ENCODE results near the gene CNTLN. TPM values are rescaled to one million over a fixed set of nuclear protein-coding genes. Genes with fewer than 3 reads are reported as not detected.

Gene CNTLN
- total and polyA plus RNA-seq, 2 of the 8 experiments (the other 6 are each of a cell fraction or from before 2014, with no cell fraction given), result 4.8 to 10.8 TPM

GRCh38 chr9:17134396-17135294, at the start of gene CNTLN (continued):
- TF ChIP-seq USF2 (IDR thresholded peaks at IDR 0.05; ENCODE audit: low read length), result no peak
- TF ChIP-seq RXRA (IDR thresholded peaks at IDR 0.05; ENCODE audit: insufficient read depth, low read depth, low read length), result no peak
- no peak for TF ChIP-seq POU5F1 (IDR thresholded peaks at IDR 0.05; ENCODE audit: low read depth, low read length)
- 0 out of 2 replicates have a peak, but pooled peaks have one; percentile 39 for TF ChIP-seq EGR1 (IDR thresholded peaks at IDR 0.05; ENCODE audit: borderline replicate concordance, low read depth, low read length)
- no peak for TF ChIP-seq BRCA1 (IDR thresholded peaks at IDR 0.05; ENCODE audit: low read depth, low read length)
- TF ChIP-seq ASH2L (IDR thresholded peaks at IDR 0.05; ENCODE audit: low read length), result peak; percentile 92
- no peak for TF ChIP-seq CBX5 (IDR thresholded peaks at IDR 0.05; ENCODE audit: low read depth, low read length)
- no peak for TF ChIP-seq ZNF274 (IDR thresholded peaks at IDR 0.05; ENCODE audit: borderline replicate concordance, extremely low read depth, low read length)
- peak in 1 of 2 experiments; percentile 4; a peak in 1 of 4 replicates for TF ChIP-seq RAD21 (IDR thresholded peaks at IDR 0.05 in 1 of 2, conservative IDR thresholded peaks at IDR 0.05 in 1 of 2; ENCODE audit: low read depth in 2 of 2, low read length in 2 of 2)
- no peak for TF ChIP-seq ATF3 (IDR thresholded peaks at IDR 0.05; ENCODE audit: insufficient read depth, low read depth, low read length)
- no peak for TF ChIP-seq CEBPB (IDR thresholded peaks at IDR 0.05; ENCODE audit: low read depth, low read length)
- no peak for TF ChIP-seq CTCF (IDR thresholded peaks at IDR 0.05; ENCODE audit: control extremely low read depth in 1 of 3, insufficient read depth in 1 of 3, low read depth in 1 of 3, low read length in 3 of 3)
- TF ChIP-seq SUZ12 (IDR thresholded peaks at IDR 0.05; ENCODE audit: low read length), result no peak
- TF ChIP-seq NRF1 (IDR thresholded peaks at IDR 0.05; ENCODE audit: low read depth, low read length), result peak; percentile 78
- no peak for TF ChIP-seq NANOG (IDR thresholded peaks at IDR 0.05; ENCODE audit: insufficient read depth, low read depth, low read length, poor library complexity, severe bottlenecking)
- TF ChIP-seq TAF1 (IDR thresholded peaks at IDR 0.05; ENCODE audit: low read depth, low read length), result peak; percentile 88
- TF ChIP-seq YY1 (IDR thresholded peaks at IDR 0.05; ENCODE audit: low read depth, low read length), result peak; percentile 90
- TF ChIP-seq SRF (IDR thresholded peaks at IDR 0.05; ENCODE audit: low read depth, low read length), result no peak
- TF ChIP-seq EP300 (IDR thresholded peaks at IDR 0.05; ENCODE audit: borderline replicate concordance in 1 of 2, low read depth in 2 of 2, low read length in 2 of 2), result peak in 1 of 2 experiments; percentile 58; a peak in 1 of 3 replicates
